ENCODE results near the gene FTHL17. TPM values are rescaled to one million over a fixed set of nuclear protein-coding genes. Genes with fewer than 3 reads are reported as not detected.

FTHL17 gene
- total RNA-seq, 1 experiment from 2014 or later = not detected

- ATAC-seq (no peak), DNase-seq (ENCODE audit: low spot score) (no peak)
- no peaks in the 10 kb centered on the region for H3K27me3 Mint-ChIP-seq (ENCODE audit: low read depth)
- H3K4me1 Mint-ChIP-seq = peaks cover 4% of the 10 kb centered on the region; the same call in 1 of the 2 replicates
- no peak overlapping the region for H3K4me3 Mint-ChIP-seq
- POLR2A ChIA-PET = no interaction called here
- H3K9me3 Mint-ChIP-seq = peaks cover 26% of the 10 kb centered on the region
- H3K27ac Mint-ChIP-seq = no peak overlapping the region
- peaks cover 3% of the 10 kb centered on the region; the same call in 1 of the 2 replicates for H3K36me3 Mint-ChIP-seq
- no peak for TF ChIP-seq KAT7 (CRISPR knock-in tag; IDR thresholded peaks at IDR 0.05; ENCODE audit: borderline replicate concordance)
- TF ChIP-seq E2F5 (CRISPR knock-in tag; IDR thresholded peaks at IDR 0.05) = no peak
- TF ChIP-seq CBFB (CRISPR knock-in tag; IDR thresholded peaks at IDR 0.05; ENCODE audit: low read depth) = no peak
- no peak for TF ChIP-seq ZNF317 (CRISPR knock-in tag; IDR thresholded peaks at IDR 0.05; ENCODE audit: borderline replicate concordance, low read depth)
- TF ChIP-seq ZNF512 (CRISPR knock-in tag; IDR thresholded peaks at IDR 0.05; ENCODE audit: borderline replicate concordance) = no peak
- no peak for TF ChIP-seq ZNF263 (CRISPR knock-in tag; IDR thresholded peaks at IDR 0.05; ENCODE audit: low read depth)
- CTCF ChIA-PET = no interaction called here
Observed at GRCh38 chrX:31070057-31070468, 1.8 kb downstream of the FTHL17 start.

GRCh38 chrX:31063114-31063513 lies 8.7 kb downstream of the FTHL17 start:
- H3K4me3 Mint-ChIP-seq = no peak overlapping the region
- no peaks in the 10 kb centered on the region for H3K27me3 Mint-ChIP-seq (ENCODE audit: low read depth)
- H3K9me3 Mint-ChIP-seq = peaks cover 8% of the 10 kb centered on the region
- no peaks in the 10 kb centered on the region; the same call in 1 of the 2 replicates for H3K36me3 Mint-ChIP-seq
- H3K27ac Mint-ChIP-seq = no peak overlapping the region
- ChIA-PET POLR2A (no interaction called here), CTCF (no interaction called here)
- no peak for TF ChIP-seq FOXP1 (CRISPR knock-in tag; IDR thresholded peaks at IDR 0.05; ENCODE audit: borderline replicate concordance)
- no peak for TF ChIP-seq PRDM15 (CRISPR knock-in tag; IDR thresholded peaks at IDR 0.05)
- TF ChIP-seq ATF2 (CRISPR knock-in tag; IDR thresholded peaks at IDR 0.05; ENCODE audit: borderline replicate concordance, low read depth) = no peak
- TF ChIP-seq ZNF263 (CRISPR knock-in tag; IDR thresholded peaks at IDR 0.05; ENCODE audit: low read depth) = no peak
- TF ChIP-seq GRHL2 (CRISPR knock-in tag; IDR thresholded peaks at IDR 0.05; ENCODE audit: insufficient replicate concordance, severe bottlenecking) = no peak
- TF ChIP-seq TEAD4 (CRISPR knock-in tag; IDR thresholded peaks at IDR 0.05) = no peak
- no peak for TF ChIP-seq USF2 (CRISPR knock-in tag; IDR thresholded peaks at IDR 0.05)
- no peak for TF ChIP-seq JUN (CRISPR knock-in tag; IDR thresholded peaks at IDR 0.05)
- no peak for TF ChIP-seq ZMAT4 (CRISPR knock-in tag; IDR thresholded peaks at IDR 0.05)
- TF ChIP-seq MLX (CRISPR knock-in tag; IDR thresholded peaks at IDR 0.05) = no peak
- no peak for TF ChIP-seq FOXJ3 (CRISPR knock-in tag; IDR thresholded peaks at IDR 0.05; ENCODE audit: borderline replicate concordance)
- TF ChIP-seq ARID4B (CRISPR knock-in tag; IDR thresholded peaks at IDR 0.05; ENCODE audit: borderline replicate concordance) = no peak
- ATAC-seq = no peak
- no peak for DNase-seq (ENCODE audit: low spot score)
- H3K4me1 Mint-ChIP-seq = no peaks in the 10 kb centered on the region
